Neural progenitor cell (in vitro differentiated cells): Measurements from ENCODE around the gene COL20A1. TPM values are rescaled to one million over a fixed set of nuclear protein-coding genes. Genes with fewer than 3 reads are reported as not detected.

Experiments
- DNase-seq: peaks from one replicate; pipeline ENCODE4 v3.0.0-alpha.2; 2016; ENCODE audit warnings: low spot score
- H2AFZ ChIP-seq: fragments of 200-600 bp; sonication (generic); replicated peaks from 2 replicates; pipeline ENCODE4 v1.6.1; 2016; ENCODE audit warnings: antibody characterized with exemption
- H3F3A ChIP-seq: fragments of 200-600 bp; sonication (generic); 2 replicates; pipeline ENCODE4 v1.6.1; 2016; ENCODE audit warnings: antibody characterized with exemption, low read depth
- H3K27ac ChIP-seq: fragments of 200-600 bp; sonication (generic); 2 replicates; pipeline ENCODE4 v1.5.1; 2016; ENCODE audit warnings: mild to moderate bottlenecking
- H3K27me3 ChIP-seq: fragments of 200-600 bp; sonication (generic); 2 replicates; pipeline ENCODE4 v1.6.1; 2016; ENCODE audit warnings: mild to moderate bottlenecking, moderate library complexity
- H3K36me3 ChIP-seq: fragments of 200-600 bp; sonication (generic); 2 replicates; pipeline ENCODE4 v1.5.1; 2016
- H3K4me1 ChIP-seq: fragments of 200-600 bp; sonication (generic); 2 replicates; pipeline ENCODE4 v1.6.1; 2016; ENCODE audit warnings: mixed run types
- H3K4me2 ChIP-seq: fragments of 200-600 bp; sonication (generic); 2 replicates; pipeline ENCODE4 v1.6.1; 2016
- H3K4me3 ChIP-seq: fragments of 200-600 bp; sonication (generic); 2 replicates; pipeline ENCODE4 v1.5.1; 2016
- H3K79me2 ChIP-seq: fragments of 200-600 bp; sonication (generic); 2 replicates; pipeline ENCODE4 v1.6.1; 2016; ENCODE audit warnings: low read depth
- H3K9ac ChIP-seq: fragments of 200-600 bp; sonication (generic); 2 replicates; pipeline ENCODE4 v1.6.1; 2016
- H3K9me3 ChIP-seq: fragments of 200-600 bp; sonication (generic); 2 replicates; pipeline ENCODE4 v1.5.1; 2016; ENCODE audit warnings: low read depth
- H4K20me1 ChIP-seq: fragments of 200-600 bp; sonication (generic); 2 replicates; pipeline ENCODE4 v1.6.1; 2016; ENCODE audit warnings: low read depth
- H3K27ac Mint-ChIP-seq: 3 replicates; pipeline ENCODE4 v1.8.0; 2021; ENCODE audit warnings: mixed read lengths
- H3K27me3 Mint-ChIP-seq: 2 replicates; pipeline ENCODE4 v1.8.0; 2022; ENCODE audit warnings: low read depth, mild to moderate bottlenecking, inconsistent platforms, moderate library complexity, mixed read lengths; ENCODE audit not compliant: insufficient read depth
- H3K36me3 Mint-ChIP-seq: 3 replicates; pipeline ENCODE4 v1.8.0; 2021; ENCODE audit warnings: mixed read lengths
- H3K4me1 Mint-ChIP-seq: 3 replicates; pipeline ENCODE4 v1.8.0; 2021; ENCODE audit warnings: mixed read lengths
- H3K4me3 Mint-ChIP-seq: 3 replicates; pipeline ENCODE4 v1.8.0; 2021; ENCODE audit warnings: mild to moderate bottlenecking, moderate library complexity, mixed read lengths
- H3K9me3 Mint-ChIP-seq: 3 replicates; pipeline ENCODE4 v1.8.0; 2020; ENCODE audit warnings: mixed read lengths
- CTCF ChIP-seq: fragments of 200-600 bp; sonication (generic); IDR thresholded peaks from 2 replicates; pipeline ENCODE4 v1.5.1; 2017; ENCODE audit warnings: antibody characterized with exemption, mild to moderate bottlenecking
- EZH2 ChIP-seq: fragments of 200-600 bp; sonication (generic); IDR thresholded peaks from 2 replicates; pipeline ENCODE4 v1.6.1; 2017; ENCODE audit warnings: antibody characterized with exemption, mild to moderate bottlenecking, moderate library complexity
- EZH2phosphoT487 ChIP-seq: fragments of 200-600 bp; sonication (generic); IDR thresholded peaks from 2 replicates; pipeline ENCODE4 v1.6.1; 2017; ENCODE audit warnings: antibody characterized with exemption
- total RNA-seq: library from RNA; depleted of rRNA; stranded (reverse); fragments of >200 nt; gene quantifications from 2 replicates; pipeline ENCODE4 v1.2.3, GENCODE V29; 2015; ENCODE audit warnings: low replicate concordance

Gene COL20A1
- total RNA-seq, 1 donor from 2014 or later, result 0.37 TPM

GRCh38 chr20:63355781-63356295 is 62.9 kb downstream of the COL20A1 start:
- DNase-seq, result no peak
- TF ChIP-seq EZH2 (no peak), EZH2phosphoT487 (no peak), CTCF (no peak)
- Histone ChIP-seq H3K27me3 (peaks cover 23% of the 10 kb centered on the region), H4K20me1 (peaks cover 10% of the 10 kb centered on the region), H3K4me3 (no peak overlapping the region), H3K9me3 (no peaks in the 10 kb centered on the region), H3K79me2 (no peaks in the 10 kb centered on the region), H3K4me2 (no peak overlapping the region), H3K9ac (no peak overlapping the region), H3K4me1 (peaks cover 14% of the 10 kb centered on the region), H3F3A (peaks cover 15% of the 10 kb centered on the region), H2AFZ (no peak overlapping the region), H3K27ac (no peak overlapping the region), H3K36me3 (no peaks in the 10 kb centered on the region)
- peaks cover 9% of the 10 kb centered on the region for H3K4me1 Mint-ChIP-seq
- peaks cover 18% of the 10 kb centered on the region for H3K27me3 Mint-ChIP-seq
- H3K36me3 Mint-ChIP-seq, result no peaks in the 10 kb centered on the region
- no peak overlapping the region for H3K4me3 Mint-ChIP-seq
- H3K9me3 Mint-ChIP-seq, result no peaks in the 10 kb centered on the region
- no peak overlapping the region for H3K27ac Mint-ChIP-seq

- no peak overlapping the region for H3K4me3 Mint-ChIP-seq
- H3K27me3 Mint-ChIP-seq, result peaks cover 14% of the 10 kb centered on the region
- Histone ChIP-seq H3K4me3 (no peak overlapping the region), H3K27ac (no peak overlapping the region), H3K36me3 (no peaks in the 10 kb centered on the region), H3K9me3 (no peaks in the 10 kb centered on the region), H3K9ac (no peak overlapping the region), H3F3A (peaks cover 10% of the 10 kb centered on the region), H3K4me1 (peaks cover 17% of the 10 kb centered on the region), H3K79me2 (no peaks in the 10 kb centered on the region), H2AFZ (no peak overlapping the region), H3K4me2 (no peak overlapping the region), H3K27me3 (peaks cover 30% of the 10 kb centered on the region), H4K20me1 (peaks cover 13% of the 10 kb centered on the region)
- no peak for DNase-seq
- no peaks in the 10 kb centered on the region for H3K36me3 Mint-ChIP-seq
- TF ChIP-seq EZH2phosphoT487 (no peak), EZH2 (no peak), CTCF (no peak)
- H3K4me1 Mint-ChIP-seq, result peaks cover 9% of the 10 kb centered on the region
- H3K27ac Mint-ChIP-seq, result no peak overlapping the region
- H3K9me3 Mint-ChIP-seq, result no peaks in the 10 kb centered on the region
Observed at GRCh38 chr20:63356511-63356910, 63.5 kb downstream of the COL20A1 start.

GRCh38 chr20:63356931-63357879 is 64.2 kb downstream of the COL20A1 start:
- no peak overlapping the region for H3K27ac Mint-ChIP-seq
- peaks cover 14% of the 10 kb centered on the region for H3K27me3 Mint-ChIP-seq
- peaks cover 37% of the 10 kb centered on the region for H3K27me3 ChIP-seq
- peaks cover 5% of the 10 kb centered on the region for H3F3A ChIP-seq
- no peak for DNase-seq
- no peak overlapping the region for H3K4me2 ChIP-seq
- H3K79me2 ChIP-seq, result no peaks in the 10 kb centered on the region
- no peaks in the 10 kb centered on the region for H3K36me3 ChIP-seq
- no peaks in the 10 kb centered on the region for H3K36me3 Mint-ChIP-seq
- no peak overlapping the region for H3K9ac ChIP-seq
- H4K20me1 ChIP-seq, result peaks cover 13% of the 10 kb centered on the region
- H3K9me3 Mint-ChIP-seq, result no peaks in the 10 kb centered on the region
- no peaks in the 10 kb centered on the region for H3K9me3 ChIP-seq
- TF ChIP-seq EZH2phosphoT487, result no peak
- TF ChIP-seq CTCF, result no peak
- no peak for TF ChIP-seq EZH2
- H3K4me3 Mint-ChIP-seq, result no peak overlapping the region
- H2AFZ ChIP-seq, result no peak overlapping the region
- no peak overlapping the region for H3K4me3 ChIP-seq
- peaks cover 9% of the 10 kb centered on the region for H3K4me1 Mint-ChIP-seq
- no peak overlapping the region for H3K27ac ChIP-seq
- H3K4me1 ChIP-seq, result peaks cover 21% of the 10 kb centered on the region
